HG03378 (cell line): ENCODE data around the gene CYLC2.

ENCODE experiments used
- ATAC-seq: cut with Tn5 transposase; IDR thresholded peaks from one replicate; pipeline ENCODE4 v1.9.1; 2021; ENCODE audit warnings: mild to moderate bottlenecking, moderate library complexity; ENCODE audit not compliant: unreplicated experiment

CYLC2 gene

GRCh38 chr9:102995033-102995432 lies at the start of gene CYLC2:
TSS of gene CYLC2 (plus strand) at chr9:102995333. CDS start at chr9:102995381, 48 bp downstream.
- no peak for ATAC-seq

GRCh38 chr9:102950346-102950745 lies 44.8 kb upstream of the CYLC2 start:
- no peak for ATAC-seq

- ATAC-seq, result no peak
These were observed 28.1 kb upstream of the CYLC2 start for GRCh38 chr9:102966999-102967398.

- no peak for ATAC-seq
These were observed 27.2 kb upstream of the CYLC2 start for GRCh38 chr9:102967979-102968378.

GRCh38 chr9:102972780-102973179 lies 22.4 kb upstream of the CYLC2 start:
- ATAC-seq, result no peak

GRCh38 chr9:102974530-102974929 lies 20.6 kb upstream of the CYLC2 start:
- ATAC-seq, result no peak

- no peak for ATAC-seq
These were observed 19.9 kb upstream of the CYLC2 start for GRCh38 chr9:102975251-102975650.

- ATAC-seq, result no peak
These were observed 9.8 kb upstream of the CYLC2 start for GRCh38 chr9:102985162-102985895.

- ATAC-seq, result no peak
These were observed 8.7 kb upstream of the CYLC2 start for GRCh38 chr9:102986425-102986824.

GRCh38 chr9:103003689-103004088 lies 8.6 kb downstream of the CYLC2 start:
- ATAC-seq, result no peak

- no peak for ATAC-seq
These were observed 19.1 kb downstream of the CYLC2 start for GRCh38 chr9:103014242-103014641.

GRCh38 chr9:103025796-103026195 lies 30.7 kb downstream of the CYLC2 start:
- no peak for ATAC-seq

GRCh38 chr9:103037508-103038477 lies 42.7 kb downstream of the CYLC2 start:
- no peak for ATAC-seq

- no peak for ATAC-seq
These were observed 46.8 kb downstream of the CYLC2 start for GRCh38 chr9:103041961-103042360.
